HepG2 (cell line): ENCODE measurements around the gene RABGAP1L. TPM values are rescaled to one million over a fixed set of nuclear protein-coding genes. Genes with fewer than 3 reads are reported as not detected.

Experiments used
- ATAC-seq: fragments of 200-7000 bp; cut with Tn5 transposase; 3 replicates; pipeline ENCODE4 v1.9.1; 2020; ENCODE audit warnings: mild to moderate bottlenecking, moderate library complexity
- BruUV-seq: library from RNA; stranded (reverse); fragments of 400-500 nt; replicated peaks from 2 replicates; lab custom pipeline; 2021; lab: Mats Ljungman, UMichigan
- CTCF ChIA-PET: fragments of 300-600 bp; formaldehyde crosslinking; extraction: SDS; loops from one replicate; lab custom pipeline; 2021; ENCODE audit warnings: low total read pairs, inconsistent platforms, low intra/inter-chr PET ratio; lab: Yijun Ruan, JAX
- POLR2A ChIA-PET: fragments of 350-600 bp; sonication (Branson Sonifier 250); formaldehyde crosslinking; loops from one replicate; lab custom pipeline; 2020; ENCODE audit warnings: antibody characterized with exemption, inconsistent platforms; lab: Yijun Ruan, JAX
- DNase-seq: peaks from one replicate; pipeline ENCODE4 v3.0.0-alpha.2; 2015; ENCODE audit warnings: low spot score
- FAIRE-seq: peaks from 3 replicates; lab custom pipeline; 2011; peaks lifted over from hg19 to GRCh38; lab: Jason Lieb, UNC
- H2AFZ ChIP-seq: one replicate; pipeline ENCODE4 v1.6.1; 2011; ENCODE audit warnings: low read length, inconsistent platforms
- H3K27ac ChIP-seq: fragments of 300-600 bp; 3 replicates; pipeline ENCODE4 v1.8.0; 2011; ENCODE audit warnings: mixed run types, mild to moderate bottlenecking, mixed read lengths, low read length, inconsistent platforms; ENCODE audit not compliant: insufficient read depth; ENCODE audit errors: extremely low read length
- H3K27me3 ChIP-seq, 2 experiments: fragments of 200-600 bp in 1 of 2; 2 replicates in 1 of 2; 3 replicates in 1 of 2; pipeline versions ENCODE4 v1.6.0 to v1.8.0; 2011; ENCODE audit warnings: low read length in 2 of 2, mild to moderate bottlenecking in 2 of 2, moderate library complexity in 2 of 2, inconsistent platforms in 1 of 2; ENCODE audit not compliant: insufficient read depth in 2 of 2, control insufficient read depth in 1 of 2
- H3K36me3 ChIP-seq, 2 experiments: fragments of 200-600 bp in 1 of 2; replicated peaks in 1 of 2; 2 replicates in 1 of 2; 3 replicates in 1 of 2; pipeline versions ENCODE4 v1.5.1 to v1.8.0; 2011; ENCODE audit warnings: low read length in 2 of 2, inconsistent platforms in 1 of 2; ENCODE audit not compliant: insufficient read depth in 2 of 2, control insufficient read depth in 1 of 2
- H3K4me1 ChIP-seq: 2 replicates; pipeline ENCODE4 v1.5.1; 2012; ENCODE audit warnings: low read length, inconsistent platforms; ENCODE audit not compliant: insufficient read depth
- H3K4me2 ChIP-seq: 2 replicates; pipeline ENCODE4 v1.6.0; 2011; ENCODE audit warnings: low read depth, low read length, inconsistent platforms
- H3K4me3 ChIP-seq, 3 experiments: fragments of 200-600 bp in 1 of 3; sonication (generic), shearing (Covaris generic) in 1 of 3; replicated peaks in 1 of 3; 2 replicates each; pipeline ENCODE4 v1.5.1; 2011 to 2016; ENCODE audit warnings: low read length in 3 of 3, inconsistent platforms in 2 of 3, low read depth in 2 of 3, mild to moderate bottlenecking in 2 of 3, control low read depth in 1 of 3, mixed read lengths in 1 of 3; ENCODE audit not compliant: insufficient read depth in 1 of 3
- H3K79me2 ChIP-seq: one replicate; pipeline ENCODE4 v1.6.1; 2011; ENCODE audit warnings: low read length, inconsistent platforms; ENCODE audit not compliant: insufficient read depth
- H3K9ac ChIP-seq: 2 replicates; pipeline ENCODE4 v1.6.0; 2011; ENCODE audit warnings: mild to moderate bottlenecking, low read depth, low read length, inconsistent platforms; ENCODE audit not compliant: insufficient read depth
- H3K9me3 ChIP-seq: 2 replicates; pipeline ENCODE4 v1.5.1; 2012; ENCODE audit warnings: mild to moderate bottlenecking, low read length
- H4K20me1 ChIP-seq: 2 replicates; pipeline ENCODE4 v1.6.0; 2011; ENCODE audit warnings: inconsistent platforms, mild to moderate bottlenecking, low read length, moderate library complexity; ENCODE audit not compliant: insufficient read depth
- ATF5 ChIP-seq: sonication (generic); formaldehyde crosslinking; IDR thresholded peaks from 2 replicates; pipeline ENCODE4 v1.4.0; 2020; ENCODE audit warnings: mild to moderate bottlenecking, low read depth, missing genetic modification reagents
- PHF5A ChIP-seq: IDR thresholded peaks from one replicate; pipeline ENCODE4 v1.6.1; 2018; ENCODE audit warnings: low read depth, missing genetic modification reagents; ENCODE audit not compliant: unreplicated experiment
- SRF ChIP-seq: IDR thresholded peaks from 2 replicates; pipeline ENCODE4 v1.6.1; 2011; ENCODE audit warnings: mild to moderate bottlenecking, low read depth, low read length, moderate library complexity
- TBL1XR1 ChIP-seq: fragments of 150-350 bp; IDR thresholded peaks from 2 replicates; pipeline ENCODE4 v1.6.1; 2014; ENCODE audit warnings: borderline replicate concordance, low read length; ENCODE audit not compliant: partially characterized antibody
- ZNF138 ChIP-seq: sonication (generic); formaldehyde crosslinking; IDR thresholded peaks from 2 replicates; pipeline ENCODE4 v1.5.0; 2020; ENCODE audit warnings: mild to moderate bottlenecking, low read depth, missing genetic modification reagents
- ZNF256 ChIP-seq: sonication (generic); formaldehyde crosslinking; conservative IDR thresholded peaks from 2 replicates; pipeline ENCODE4 v1.4.0; 2020; ENCODE audit warnings: missing genetic modification reagents
- ZNF326 ChIP-seq: sonication (generic); formaldehyde crosslinking; IDR thresholded peaks from 2 replicates; pipeline ENCODE4 v1.4.0; 2020; ENCODE audit warnings: missing genetic modification reagents, borderline replicate concordance
- ZNF331 ChIP-seq: sonication (generic); formaldehyde crosslinking; IDR thresholded peaks from 2 replicates; pipeline ENCODE4 v1.4.0; 2020; ENCODE audit warnings: missing genetic modification reagents
- WGBS: methylation state at CpG from one replicate; pipeline ENCODE4 v1.1.6; 2017; ENCODE audit warnings: low lambda C conversion rate; 5-methylcytosine and 5-hydroxymethylcytosine counted together
- in situ Hi-C: cut with HindIII; loops from 2 replicates; pipeline ENCODE4 v1.10.0; 2017; ENCODE audit warnings: low pct_unique_long_range_greater_than_20kb; ENCODE audit not compliant: extremely low pct_ligation_motif_present
- intact Hi-C: fragments of 100-400 bp; cut with micrococcal nuclease; formaldehyde crosslinking; loops from one replicate; pipeline ENCODE4 v1.10.0; 2022; ENCODE audit not compliant: unreplicated experiment
- polyA plus RNA-seq, 8 experiments: library from polyadenylated mRNA; depleted of rRNA in 3 of 8; stranded (reverse) in 7 of 8; unstranded in 1 of 8; fragments of >200 nt; fragmentation: Illumina TruSeq in 4 of 8; extraction: Trizol in 4 of 8; gene quantifications; 2 replicates each; pipeline versions ENCODE4 v1.2.1 to v1.2.3, GENCODE V29; 2011 to 2016; ENCODE audit warnings: low read depth in 4 of 8, missing spikeins in 1 of 8, mixed read lengths in 1 of 8; ENCODE audit not compliant: insufficient read depth in 1 of 8
- total RNA-seq, 5 experiments: library from RNA; depleted of rRNA; stranded (reverse); fragments of >200 nt; fragmentation: Illumina TruSeq; extraction: Trizol; gene quantifications; 2 replicates each; pipeline ENCODE4 v1.2.3, GENCODE V29; 2016; ENCODE audit warnings: low read depth in 1 of 5
- TF ChIP-seq, protein P1 (sequence below): sonication (generic); formaldehyde crosslinking; IDR thresholded peaks from 2 replicates; pipeline ENCODE4 v1.4.0; 2020; ENCODE audit warnings: mild to moderate bottlenecking, missing genetic modification reagents, borderline replicate concordance
- TF ChIP-seq, protein P2 (sequence below): IDR thresholded peaks from 2 replicates; pipeline ENCODE4 v1.6.1; 2016; ENCODE audit warnings: low read depth, missing genetic modification reagents, missing compliant biosample characterization

The RABGAP1L gene
- total and polyA plus RNA-seq, 2 of the 13 experiments (the other 11 are each of a cell fraction or from before 2014, with no cell fraction given) = 7.9 to 22.6 TPM

DNA sequence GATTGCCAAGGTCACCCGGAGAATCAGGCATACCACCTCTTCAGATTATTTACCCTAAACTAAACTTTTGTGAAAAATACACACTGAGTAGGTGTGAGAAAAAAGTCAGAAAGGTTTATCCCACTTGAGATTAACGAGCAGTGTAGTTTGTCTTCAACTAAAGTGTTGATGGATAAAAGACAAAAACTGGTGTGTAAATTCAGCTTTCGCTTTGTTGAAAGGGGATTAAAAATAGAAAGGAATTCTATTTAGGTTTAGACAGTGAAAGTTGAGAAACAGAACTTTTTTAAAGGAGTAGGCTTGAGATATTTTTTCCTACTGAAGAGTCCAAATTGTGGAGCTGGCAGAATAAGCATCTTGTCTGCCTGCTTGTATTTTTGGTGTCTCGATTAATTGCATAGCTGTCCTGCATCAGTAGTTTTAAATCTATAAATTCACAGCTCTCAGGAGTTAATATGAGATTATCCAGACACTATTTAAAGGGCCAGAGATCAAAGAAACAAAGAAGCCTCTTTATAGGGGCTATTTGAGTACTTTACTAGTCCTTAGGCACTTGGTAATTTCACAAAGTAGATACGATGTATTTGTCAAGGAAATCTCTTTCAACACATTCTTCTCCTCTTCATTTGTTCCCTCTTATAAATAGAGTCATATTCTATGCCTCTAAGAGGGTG, 46.7 kb upstream of the RABGAP1L start (continued):
- TF ChIP-seq, protein P1, sequence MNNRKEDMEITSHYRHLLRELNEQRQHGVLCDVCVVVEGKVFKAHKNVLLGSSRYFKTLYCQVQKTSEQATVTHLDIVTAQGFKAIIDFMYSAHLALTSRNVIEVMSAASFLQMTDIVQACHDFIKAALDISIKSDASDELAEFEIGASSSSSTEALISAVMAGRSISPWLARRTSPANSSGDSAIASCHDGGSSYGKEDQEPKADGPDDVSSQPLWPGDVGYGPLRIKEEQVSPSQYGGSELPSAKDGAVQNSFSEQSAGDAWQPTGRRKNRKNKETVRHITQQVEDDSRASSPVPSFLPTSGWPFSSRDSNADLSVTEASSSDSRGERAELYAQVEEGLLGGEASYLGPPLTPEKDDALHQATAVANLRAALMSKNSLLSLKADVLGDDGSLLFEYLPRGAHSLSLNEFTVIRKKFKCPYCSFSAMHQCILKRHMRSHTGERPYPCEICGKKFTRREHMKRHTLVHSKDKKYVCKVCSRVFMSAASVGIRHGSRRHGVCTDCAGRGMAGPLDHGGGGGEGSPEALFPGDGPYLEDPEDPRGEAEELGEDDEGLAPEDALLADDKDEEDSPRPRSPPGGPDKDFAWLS = no peak
- TF ChIP-seq TBL1XR1 (no peak), ZNF331 (CRISPR knock-in tag) (no peak), ZNF256 (no peak)

- POLR2A ChIA-PET = interaction anchor here (1.2 kb wide), 1 partner anchor 92 kb away, joined by 3 read pairs; the partner anchor contains the start of gene RC3H1
- BruUV-seq = no TSS peak
- ATAC-seq = no peak
- no peak overlapping the region for H3K4me2 ChIP-seq
- FAIRE-seq = no peak
- H2AFZ ChIP-seq = no peak overlapping the region
- H4K20me1 ChIP-seq = no peaks in the 10 kb centered on the region
- no peak for TF ChIP-seq SRF
- TF ChIP-seq, protein P2, sequence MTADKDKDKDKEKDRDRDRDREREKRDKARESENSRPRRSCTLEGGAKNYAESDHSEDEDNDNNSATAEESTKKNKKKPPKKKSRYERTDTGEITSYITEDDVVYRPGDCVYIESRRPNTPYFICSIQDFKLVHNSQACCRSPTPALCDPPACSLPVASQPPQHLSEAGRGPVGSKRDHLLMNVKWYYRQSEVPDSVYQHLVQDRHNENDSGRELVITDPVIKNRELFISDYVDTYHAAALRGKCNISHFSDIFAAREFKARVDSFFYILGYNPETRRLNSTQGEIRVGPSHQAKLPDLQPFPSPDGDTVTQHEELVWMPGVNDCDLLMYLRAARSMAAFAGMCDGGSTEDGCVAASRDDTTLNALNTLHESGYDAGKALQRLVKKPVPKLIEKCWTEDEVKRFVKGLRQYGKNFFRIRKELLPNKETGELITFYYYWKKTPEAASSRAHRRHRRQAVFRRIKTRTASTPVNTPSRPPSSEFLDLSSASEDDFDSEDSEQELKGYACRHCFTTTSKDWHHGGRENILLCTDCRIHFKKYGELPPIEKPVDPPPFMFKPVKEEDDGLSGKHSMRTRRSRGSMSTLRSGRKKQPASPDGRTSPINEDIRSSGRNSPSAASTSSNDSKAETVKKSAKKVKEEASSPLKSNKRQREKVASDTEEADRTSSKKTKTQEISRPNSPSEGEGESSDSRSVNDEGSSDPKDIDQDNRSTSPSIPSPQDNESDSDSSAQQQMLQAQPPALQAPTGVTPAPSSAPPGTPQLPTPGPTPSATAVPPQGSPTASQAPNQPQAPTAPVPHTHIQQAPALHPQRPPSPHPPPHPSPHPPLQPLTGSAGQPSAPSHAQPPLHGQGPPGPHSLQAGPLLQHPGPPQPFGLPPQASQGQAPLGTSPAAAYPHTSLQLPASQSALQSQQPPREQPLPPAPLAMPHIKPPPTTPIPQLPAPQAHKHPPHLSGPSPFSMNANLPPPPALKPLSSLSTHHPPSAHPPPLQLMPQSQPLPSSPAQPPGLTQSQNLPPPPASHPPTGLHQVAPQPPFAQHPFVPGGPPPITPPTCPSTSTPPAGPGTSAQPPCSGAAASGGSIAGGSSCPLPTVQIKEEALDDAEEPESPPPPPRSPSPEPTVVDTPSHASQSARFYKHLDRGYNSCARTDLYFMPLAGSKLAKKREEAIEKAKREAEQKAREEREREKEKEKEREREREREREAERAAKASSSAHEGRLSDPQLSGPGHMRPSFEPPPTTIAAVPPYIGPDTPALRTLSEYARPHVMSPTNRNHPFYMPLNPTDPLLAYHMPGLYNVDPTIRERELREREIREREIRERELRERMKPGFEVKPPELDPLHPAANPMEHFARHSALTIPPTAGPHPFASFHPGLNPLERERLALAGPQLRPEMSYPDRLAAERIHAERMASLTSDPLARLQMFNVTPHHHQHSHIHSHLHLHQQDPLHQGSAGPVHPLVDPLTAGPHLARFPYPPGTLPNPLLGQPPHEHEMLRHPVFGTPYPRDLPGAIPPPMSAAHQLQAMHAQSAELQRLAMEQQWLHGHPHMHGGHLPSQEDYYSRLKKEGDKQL (CRISPR knock-in tag) = no peak
- no peak for TF ChIP-seq PHF5A (CRISPR knock-in tag)
- TF ChIP-seq ZNF138 = no peak
- no peak for TF ChIP-seq ZNF326 (CRISPR knock-in tag)
- no peak for TF ChIP-seq ATF5 (CRISPR knock-in tag)
- no peaks in the 10 kb centered on the region for H3K79me2 ChIP-seq
- peaks cover 20% of the 10 kb centered on the region for H3K4me1 ChIP-seq
- in situ Hi-C loops (loop anchor here (10.0 kb wide), 1 partner anchor 59 kb away; no protein-coding TSS in a partner anchor), intact Hi-C loops (no loop called here)
- 48% methylated on average over 2 of the region's 2 CpGs for WGBS
- no peak for DNase-seq
- no peaks in the 10 kb centered on the region for H3K9me3 ChIP-seq
- H3K4me3 ChIP-seq = no peak overlapping the region
- no peaks in the 10 kb centered on the region for H3K36me3 ChIP-seq
- H3K27me3 ChIP-seq = no peaks in the 10 kb centered on the region
- no peak overlapping the region for H3K9ac ChIP-seq
- H3K27ac ChIP-seq = no peak overlapping the region
- CTCF ChIA-PET = no interaction called here
These were observed 45.2 kb upstream of the RABGAP1L start for GRCh38 chr1:174114106-174114505.
